Measurements from ENCODE around the gene METAP1D.
"Not testable (repeated sequence)": the region's sequence is repeated elsewhere in the genome, so short reads cannot be mapped to it uniquely, and the experiment has no call there.

The METAP1D gene

GRCh38 chr2:172107690-172108586 lies 108.2 kb downstream of the METAP1D start:
- Mint-ChIP-seq H3K4me3 (peak overlapping the region in 1 of 2 donors; percentile 52), H3K9me3 (peaks cover 0 to 3% of the 10 kb centered on the region in 2 donors), H3K36me3 (peaks cover 0 to 4% of the 10 kb centered on the region in 2 donors), H3K27ac (peak overlapping the region; percentile 65), H3K4me1 (peaks cover 23 to 29% of the 10 kb centered on the region in 2 donors), H3K27me3 (peaks cover 48 to 81% of the 10 kb centered on the region in 2 donors)
- DNase-seq (no peak), ATAC-seq (replicated peaks) (no peak)

GRCh38 chr2:172108587-172108930 lies 108.8 kb downstream of the METAP1D start:
- H3K27me3 Mint-ChIP-seq: peaks cover 50 to 84% of the 10 kb centered on the region in 2 donors
- H3K4me1 Mint-ChIP-seq: peaks cover 23 to 26% of the 10 kb centered on the region in 2 donors
- ATAC-seq (replicated peaks) (no peak), DNase-seq (no peak)
- peaks cover 0 to 3% of the 10 kb centered on the region in 2 donors for H3K9me3 Mint-ChIP-seq
- H3K27ac Mint-ChIP-seq: peak overlapping the region; percentile 65
- H3K36me3 Mint-ChIP-seq: peaks cover 0 to 4% of the 10 kb centered on the region in 2 donors
- H3K4me3 Mint-ChIP-seq: peak overlapping the region in 1 of 2 donors; percentile 45

- H3K36me3 Mint-ChIP-seq: peaks cover 0 to 4% of the 10 kb centered on the region in 2 donors
- peaks cover 49 to 84% of the 10 kb centered on the region in 2 donors for H3K27me3 Mint-ChIP-seq
- H3K9me3 Mint-ChIP-seq: peaks cover 0 to 3% of the 10 kb centered on the region in 2 donors
- H3K27ac Mint-ChIP-seq: peak overlapping the region; percentile 81
- DNase-seq (no peak), ATAC-seq (replicated peaks) (no peak)
- H3K4me3 Mint-ChIP-seq: peak overlapping the region in 1 of 2 donors; percentile 13
- peaks cover 18 to 20% of the 10 kb centered on the region in 2 donors for H3K4me1 Mint-ChIP-seq
Observed at GRCh38 chr2:172109256-172109987, 109.7 kb downstream of the METAP1D start.

GRCh38 chr2:172109988-172110811 lies 110.4 kb downstream of the METAP1D start:
- H3K27me3 Mint-ChIP-seq: peaks cover 50 to 84% of the 10 kb centered on the region in 2 donors
- H3K9me3 Mint-ChIP-seq: peaks cover 0 to 1% of the 10 kb centered on the region in 2 donors
- no peak for DNase-seq
- ATAC-seq (replicated peaks): no peak
- H3K4me1 Mint-ChIP-seq: peaks cover 18 to 20% of the 10 kb centered on the region in 2 donors
- H3K4me3 Mint-ChIP-seq: peak overlapping the region in 1 of 2 donors; percentile 13
- H3K27ac Mint-ChIP-seq: peak overlapping the region; percentile 81
- peaks cover 0 to 4% of the 10 kb centered on the region in 2 donors for H3K36me3 Mint-ChIP-seq

- no peak for ATAC-seq (replicated peaks)
- no peak for DNase-seq
- no peaks in the 10 kb centered on the region for H3K9me3 Mint-ChIP-seq
Observed at GRCh38 chr2:172113617-172114016, 113.9 kb downstream of the METAP1D start.

GRCh38 chr2:172114176-172114575 lies 114.4 kb downstream of the METAP1D start:
- H3K36me3 Mint-ChIP-seq; DNase-seq; ATAC-seq (replicated peaks); H3K27ac Mint-ChIP-seq; H3K4me1 Mint-ChIP-seq; H3K4me3 Mint-ChIP-seq; H3K9me3 Mint-ChIP-seq: not testable (repeated sequence)
- H3K27me3 Mint-ChIP-seq: peaks cover 35 to 52% of the 10 kb centered on the region in 2 donors

More at GRCh38 chr2:172113617-172114016, 113.9 kb downstream of the METAP1D start:
- H3K4me1 Mint-ChIP-seq: peaks cover 8% of the 10 kb centered on the region in 2 donors
- H3K27me3 Mint-ChIP-seq: peaks cover 33 to 56% of the 10 kb centered on the region in 2 donors
- H3K36me3 Mint-ChIP-seq: no peaks in the 10 kb centered on the region
- no peak overlapping the region for H3K4me3 Mint-ChIP-seq
- no peak overlapping the region for H3K27ac Mint-ChIP-seq

- Mint-ChIP-seq H3K4me3 (no peak overlapping the region), H3K4me1 (peaks cover 5 to 6% of the 10 kb centered on the region in 2 donors), H3K9me3 (no peaks in the 10 kb centered on the region), H3K27ac (no peak overlapping the region), H3K27me3 (peaks cover 32 to 48% of the 10 kb centered on the region in 2 donors), H3K36me3 (no peaks in the 10 kb centered on the region)
- DNase-seq (no peak), ATAC-seq (replicated peaks) (no peak)
Observed at GRCh38 chr2:172114579-172114978, 114.8 kb downstream of the METAP1D start.

GRCh38 chr2:172116107-172116506 lies 116.4 kb downstream of the METAP1D start:
- no peaks in the 10 kb centered on the region for H3K36me3 Mint-ChIP-seq
- no peaks in the 10 kb centered on the region for H3K4me1 Mint-ChIP-seq
- no peaks in the 10 kb centered on the region for H3K9me3 Mint-ChIP-seq
- peaks cover 26 to 48% of the 10 kb centered on the region in 2 donors for H3K27me3 Mint-ChIP-seq
- no peak for ATAC-seq (replicated peaks)
- H3K4me3 Mint-ChIP-seq: no peak overlapping the region
- DNase-seq: no peak
- H3K27ac Mint-ChIP-seq: no peak overlapping the region

- H3K4me3 Mint-ChIP-seq: no peak overlapping the region
- no peak for ATAC-seq (replicated peaks)
- H3K4me1 Mint-ChIP-seq: no peaks in the 10 kb centered on the region
- H3K27ac Mint-ChIP-seq: no peak overlapping the region
- H3K27me3 Mint-ChIP-seq: peaks cover 20 to 30% of the 10 kb centered on the region in 2 donors
- no peaks in the 10 kb centered on the region for H3K9me3 Mint-ChIP-seq
- H3K36me3 Mint-ChIP-seq: no peaks in the 10 kb centered on the region
- no peak for DNase-seq
Observed at GRCh38 chr2:172119089-172119488, 119.3 kb downstream of the METAP1D start.

- H3K27me3 Mint-ChIP-seq: peaks cover 12 to 26% of the 10 kb centered on the region in 2 donors
- DNase-seq (no peak), ATAC-seq (replicated peaks) (no peak)
- H3K36me3 Mint-ChIP-seq: no peaks in the 10 kb centered on the region
- H3K4me1 Mint-ChIP-seq: no peaks in the 10 kb centered on the region
- H3K4me3 Mint-ChIP-seq: no peak overlapping the region
- H3K27ac Mint-ChIP-seq: no peak overlapping the region
- H3K9me3 Mint-ChIP-seq: no peaks in the 10 kb centered on the region
Observed at GRCh38 chr2:172120118-172120517, 120.4 kb downstream of the METAP1D start.

- ATAC-seq (replicated peaks): no peak
- H3K9me3 Mint-ChIP-seq: peaks cover 3 to 5% of the 10 kb centered on the region in 2 donors
- no peak for DNase-seq
- H3K4me1 Mint-ChIP-seq: no peaks in the 10 kb centered on the region
- H3K27ac Mint-ChIP-seq: no peak overlapping the region
- no peak overlapping the region for H3K4me3 Mint-ChIP-seq
- peaks cover 2 to 4% of the 10 kb centered on the region in 2 donors for H3K36me3 Mint-ChIP-seq
- peaks cover 6 to 22% of the 10 kb centered on the region in 2 donors for H3K27me3 Mint-ChIP-seq
Observed at GRCh38 chr2:172128484-172128883, 128.7 kb downstream of the METAP1D start.

GRCh38 chr2:172129404-172129803 lies 129.7 kb downstream of the METAP1D start:
- Mint-ChIP-seq H3K4me3 (no peak overlapping the region), H3K27me3 (peaks cover 8 to 20% of the 10 kb centered on the region in 2 donors), H3K27ac (no peak overlapping the region), H3K9me3 (peaks cover 3 to 5% of the 10 kb centered on the region in 2 donors), H3K4me1 (no peaks in the 10 kb centered on the region), H3K36me3 (peaks cover 2 to 4% of the 10 kb centered on the region in 2 donors)
- ATAC-seq (replicated peaks) (no peak), DNase-seq (no peak)
